Endodermal cell (in vitro differentiated cells): ENCODE results near the gene PSEN1. TPM values are rescaled to one million over a fixed set of nuclear protein-coding genes. Genes with fewer than 3 reads are reported as not detected.
A peak's percentile ranks its signal among the peaks of the same experiment; 100 is the strongest.

ENCODE experiments used
- DNase-seq: peaks from one replicate; pipeline ENCODE4 v3.0.0-alpha.2; 2017
- H3K27ac ChIP-seq: 2 replicates; pipeline ENCODE4 v1.5.1; 2013; ENCODE audit warnings: mild to moderate bottlenecking, low read depth, low read length, moderate library complexity
- H3K27me3 ChIP-seq: 2 replicates; pipeline ENCODE4 v1.6.1; 2013; ENCODE audit warnings: mild to moderate bottlenecking, low read length, moderate library complexity; ENCODE audit not compliant: insufficient read depth, control insufficient read depth, poor library complexity, severe bottlenecking
- H3K36me3 ChIP-seq: 2 replicates; pipeline ENCODE4 v1.7.0; 2013; ENCODE audit warnings: mild to moderate bottlenecking, low read length, moderate library complexity; ENCODE audit not compliant: control insufficient read depth, insufficient read depth
- H3K4me1 ChIP-seq: one replicate; pipeline ENCODE4 v1.7.0; 2013; ENCODE audit warnings: low read length; ENCODE audit not compliant: control insufficient read depth, insufficient read depth
- H3K4me3 ChIP-seq: 2 replicates; pipeline ENCODE4 v1.5.1; 2013; ENCODE audit warnings: mild to moderate bottlenecking, low read length, moderate library complexity
- H3K9ac ChIP-seq: 2 replicates; pipeline ENCODE4 v1.6.1; 2013; ENCODE audit warnings: mild to moderate bottlenecking, low read length, moderate library complexity; ENCODE audit not compliant: poor library complexity, severe bottlenecking; ENCODE audit errors: extremely low read depth
- H3K9me3 ChIP-seq: 2 replicates; pipeline ENCODE4 v1.6.1; 2013; ENCODE audit warnings: mild to moderate bottlenecking, low read length, moderate library complexity; ENCODE audit not compliant: control insufficient read depth
- H3K27ac Mint-ChIP-seq: 2 replicates; pipeline ENCODE4 v1.8.0; 2020; ENCODE audit warnings: mixed read lengths
- H3K27me3 Mint-ChIP-seq: 2 replicates; pipeline ENCODE4 v1.8.0; 2021; ENCODE audit warnings: mild to moderate bottlenecking, mixed read lengths; ENCODE audit not compliant: insufficient read depth
- H3K36me3 Mint-ChIP-seq: 2 replicates; pipeline ENCODE4 v1.8.0; 2020; ENCODE audit warnings: low read depth, mixed read lengths
- H3K4me1 Mint-ChIP-seq: 2 replicates; pipeline ENCODE4 v1.8.0; 2020; ENCODE audit warnings: mixed read lengths
- H3K4me3 Mint-ChIP-seq: 2 replicates; pipeline ENCODE4 v1.8.0; 2020; ENCODE audit warnings: mild to moderate bottlenecking, moderate library complexity, mixed read lengths
- H3K9me3 Mint-ChIP-seq: 2 replicates; pipeline ENCODE4 v1.8.0; 2020; ENCODE audit warnings: mild to moderate bottlenecking, mixed read lengths
- WGBS, 2 experiments: methylation state at CpG; one replicate each; pipeline versions ENCODE4 v1.1.5 to v1.1.7; 2013; ENCODE audit warnings: missing lambda C conversion rate in 2 of 2, mixed read lengths in 1 of 2; ENCODE audit not compliant: insufficient coverage in 1 of 2, insufficient read length in 1 of 2; 5-methylcytosine and 5-hydroxymethylcytosine counted together
- total RNA-seq, 2 donors: library from RNA; stranded (reverse); fragmentation: NEBNext Ultra II Directional in 1 of 2; extraction: Animal tissue kit (Norgen Biotek cat#: 25700) in 1 of 2; gene quantifications; 2 replicates in 1 of 2; 3 replicates in 1 of 2; pipeline ENCODE4 v1.2.1, GENCODE V29; 2021
- TF ChIP-seq, protein P1 (sequence below): fragments of 200-600 bp; sonication (generic); conservative IDR thresholded peaks from 2 replicates; pipeline ENCODE4 v1.5.0; 2021; ENCODE audit warnings: antibody characterized with exemption, mild to moderate bottlenecking

PSEN1 gene
- total RNA-seq, 2 donors from 2014 or later: 45.7 to 49.9 TPM

DNA sequence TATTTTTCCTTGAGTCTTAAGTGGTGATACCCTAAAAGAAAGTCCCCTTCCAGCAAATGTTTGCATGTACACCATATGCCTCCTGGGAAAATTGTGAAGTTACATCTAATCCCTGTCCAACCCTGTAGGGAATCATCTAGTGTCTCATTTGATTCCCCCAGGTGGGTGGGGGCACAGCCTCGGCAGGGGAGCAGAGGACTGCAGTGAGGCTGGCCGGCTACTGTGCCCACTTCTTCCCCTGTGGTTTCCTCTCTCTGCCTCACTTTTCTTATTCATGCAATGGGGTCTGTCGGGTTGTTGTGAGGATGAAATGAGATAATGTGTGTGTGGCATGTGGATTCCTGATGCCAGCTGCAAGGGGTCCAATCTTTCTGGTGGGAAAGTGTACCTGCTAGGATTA lies 107.0 kb downstream of the PSEN1 start:
- Mint-ChIP-seq H3K4me3 (no peak overlapping the region), H3K27me3 (peaks cover 80% of the 10 kb centered on the region), H3K4me1 (peaks cover 6% of the 10 kb centered on the region), H3K36me3 (peaks cover 5% of the 10 kb centered on the region), H3K27ac (no peak overlapping the region), H3K9me3 (no peaks in the 10 kb centered on the region)
- Histone ChIP-seq H3K9me3 (no peaks in the 10 kb centered on the region), H3K4me1 (peaks cover 5% of the 10 kb centered on the region), H3K27me3 (peaks cover 42% of the 10 kb centered on the region), H3K27ac (no peak overlapping the region), H3K36me3 (no peaks in the 10 kb centered on the region), H3K9ac (no peak overlapping the region), H3K4me3 (no peak overlapping the region)
- TF ChIP-seq, protein P1, sequence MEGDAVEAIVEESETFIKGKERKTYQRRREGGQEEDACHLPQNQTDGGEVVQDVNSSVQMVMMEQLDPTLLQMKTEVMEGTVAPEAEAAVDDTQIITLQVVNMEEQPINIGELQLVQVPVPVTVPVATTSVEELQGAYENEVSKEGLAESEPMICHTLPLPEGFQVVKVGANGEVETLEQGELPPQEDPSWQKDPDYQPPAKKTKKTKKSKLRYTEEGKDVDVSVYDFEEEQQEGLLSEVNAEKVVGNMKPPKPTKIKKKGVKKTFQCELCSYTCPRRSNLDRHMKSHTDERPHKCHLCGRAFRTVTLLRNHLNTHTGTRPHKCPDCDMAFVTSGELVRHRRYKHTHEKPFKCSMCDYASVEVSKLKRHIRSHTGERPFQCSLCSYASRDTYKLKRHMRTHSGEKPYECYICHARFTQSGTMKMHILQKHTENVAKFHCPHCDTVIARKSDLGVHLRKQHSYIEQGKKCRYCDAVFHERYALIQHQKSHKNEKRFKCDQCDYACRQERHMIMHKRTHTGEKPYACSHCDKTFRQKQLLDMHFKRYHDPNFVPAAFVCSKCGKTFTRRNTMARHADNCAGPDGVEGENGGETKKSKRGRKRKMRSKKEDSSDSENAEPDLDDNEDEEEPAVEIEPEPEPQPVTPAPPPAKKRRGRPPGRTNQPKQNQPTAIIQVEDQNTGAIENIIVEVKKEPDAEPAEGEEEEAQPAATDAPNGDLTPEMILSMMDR: no peak
- DNase-seq: no peak
- WGBS, 2 experiments: 83 to 87% methylated on average over 2 to 3 of the region's 3 CpGs

DNA sequence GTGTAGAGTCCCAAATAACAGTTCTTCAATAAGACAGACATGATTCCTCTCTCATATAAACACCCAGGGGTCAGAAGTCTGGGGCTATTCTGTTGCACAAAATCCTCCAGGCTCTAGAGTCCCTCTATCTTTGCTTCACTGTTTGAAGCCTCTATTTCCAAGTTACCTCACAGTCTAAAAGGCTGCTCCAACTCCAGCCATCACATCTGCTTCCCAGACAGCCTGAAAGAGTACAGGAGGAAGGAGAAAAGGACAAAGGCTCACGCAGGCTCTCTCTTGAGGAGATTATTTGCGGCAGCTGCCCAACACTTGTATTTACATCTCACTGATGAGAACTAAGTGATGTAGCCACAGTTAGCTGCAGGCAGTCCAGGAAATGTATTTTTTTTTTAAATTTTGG lies 107.4 kb downstream of the PSEN1 start:
- TF ChIP-seq, protein P1: no peak
- 78% methylated on average over 2 of the region's 2 CpGs; no CpG with 5 or more reads in 1 of the 2 experiments for whole genome bisulfite sequencing, 2 experiments
- Mint-ChIP-seq H3K4me3 (no peak overlapping the region), H3K27ac (no peak overlapping the region), H3K27me3 (peaks cover 76% of the 10 kb centered on the region), H3K36me3 (peaks cover 5% of the 10 kb centered on the region), H3K4me1 (peaks cover 6% of the 10 kb centered on the region), H3K9me3 (no peaks in the 10 kb centered on the region)
- no peak overlapping the region for H3K4me3 ChIP-seq
- H3K9me3 ChIP-seq: no peaks in the 10 kb centered on the region
- no peak overlapping the region for H3K27ac ChIP-seq
- no peaks in the 10 kb centered on the region for H3K36me3 ChIP-seq
- H3K27me3 ChIP-seq: peaks cover 38% of the 10 kb centered on the region
- peaks cover 5% of the 10 kb centered on the region for H3K4me1 ChIP-seq
- no peak for DNase-seq
- no peak overlapping the region for H3K9ac ChIP-seq

DNA sequence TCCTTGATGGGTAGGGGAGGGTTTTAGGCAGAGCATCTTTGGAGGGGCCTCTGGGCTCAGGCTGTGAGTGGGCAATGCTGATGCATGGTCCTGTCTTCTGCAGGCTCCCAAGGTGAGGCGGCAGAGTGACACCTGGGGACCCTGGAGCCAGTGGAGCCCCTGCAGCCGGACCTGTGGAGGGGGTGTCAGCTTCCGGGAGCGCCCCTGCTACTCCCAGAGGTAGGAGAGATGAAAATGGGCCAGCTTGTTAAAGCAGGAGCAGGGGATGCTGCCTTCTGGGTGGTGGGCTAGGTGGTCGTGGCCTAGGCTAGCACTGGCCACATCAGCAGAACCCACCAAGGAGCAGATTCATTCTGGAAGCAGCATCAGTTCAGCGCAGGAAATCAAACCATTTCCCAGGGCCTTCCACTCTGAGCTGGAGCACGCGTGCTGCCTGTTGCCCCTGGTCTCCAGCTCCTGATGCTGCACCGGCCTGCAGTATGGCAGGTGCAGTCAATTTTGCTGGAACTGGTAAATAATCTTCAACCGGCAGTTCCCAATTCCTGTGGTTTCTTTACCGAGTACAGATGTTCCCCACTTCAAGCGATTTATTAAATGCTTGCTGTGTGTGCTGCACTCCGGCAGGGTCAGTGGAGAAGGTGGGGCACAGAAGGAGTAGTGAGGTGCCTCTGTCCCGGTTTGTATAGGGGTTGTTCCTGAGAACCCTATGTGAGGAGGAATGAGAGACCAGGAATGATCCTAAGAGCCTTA lies 108.4 kb downstream of the PSEN1 start:
- WGBS, 2 experiments: 89 to 94% methylated on average over 12 to 14 of the region's 14 CpGs
- Mint-ChIP-seq H3K36me3 (peaks cover 5% of the 10 kb centered on the region), H3K27me3 (peaks cover 66% of the 10 kb centered on the region), H3K9me3 (no peaks in the 10 kb centered on the region), H3K4me1 (no peaks in the 10 kb centered on the region), H3K27ac (no peak overlapping the region), H3K4me3 (peak overlapping the region; percentile 52)
- Histone ChIP-seq H3K4me1 (no peaks in the 10 kb centered on the region), H3K27ac (no peak overlapping the region), H3K9ac (no peak overlapping the region), H3K36me3 (no peaks in the 10 kb centered on the region), H3K27me3 (peaks cover 28% of the 10 kb centered on the region), H3K9me3 (no peaks in the 10 kb centered on the region), H3K4me3 (peak overlapping the region; percentile 29)
- DNase-seq: no peak
- TF ChIP-seq, protein P1: no peak
